GM19328 (cell line): ENCODE measurements around the gene SLC22A23.

Experiments used
- ATAC-seq: cut with Tn5 transposase; IDR thresholded peaks from one replicate; pipeline ENCODE4 v1.9.1; 2021; ENCODE audit warnings: mild to moderate bottlenecking, moderate library complexity; ENCODE audit not compliant: unreplicated experiment

Gene SLC22A23

GRCh38 chr6:3446184-3446583 lies 10.7 kb downstream of the SLC22A23 start:
- no peak for ATAC-seq

- no peak for ATAC-seq
Observed at GRCh38 chr6:3444276-3445088, 12.4 kb downstream of the SLC22A23 start.

GRCh38 chr6:3443221-3443515 lies 13.7 kb downstream of the SLC22A23 start:
- no peak for ATAC-seq

GRCh38 chr6:3442431-3443220 lies 14.2 kb downstream of the SLC22A23 start:
- ATAC-seq = no peak

GRCh38 chr6:3440911-3441310 lies 15.9 kb downstream of the SLC22A23 start:
- no peak for ATAC-seq

- no peak for ATAC-seq
Observed at GRCh38 chr6:3439961-3440360, 16.9 kb downstream of the SLC22A23 start.

- ATAC-seq = no peak
Observed at GRCh38 chr6:3438190-3439167, 18.4 kb downstream of the SLC22A23 start.

GRCh38 chr6:3433005-3433404 lies 23.8 kb downstream of the SLC22A23 start:
- ATAC-seq = no peak

GRCh38 chr6:3432416-3432815 lies 24.4 kb downstream of the SLC22A23 start:
- no peak for ATAC-seq

- ATAC-seq = no peak
Observed at GRCh38 chr6:3431994-3432393, 24.9 kb downstream of the SLC22A23 start.

GRCh38 chr6:3429211-3429610 lies 27.6 kb downstream of the SLC22A23 start:
- ATAC-seq = no peak

- no peak for ATAC-seq
Observed at GRCh38 chr6:3428700-3429099, 28.1 kb downstream of the SLC22A23 start.

GRCh38 chr6:3428247-3428646 lies 28.6 kb downstream of the SLC22A23 start:
- no peak for ATAC-seq

- no peak for ATAC-seq
Observed at GRCh38 chr6:3427687-3428085, 29.2 kb downstream of the SLC22A23 start.

- no peak for ATAC-seq
Observed at GRCh38 chr6:3426927-3427686, 29.7 kb downstream of the SLC22A23 start.

GRCh38 chr6:3426091-3426926 lies 30.5 kb downstream of the SLC22A23 start:
- no peak for ATAC-seq

- no peak for ATAC-seq
Observed at GRCh38 chr6:3425574-3425973, 31.3 kb downstream of the SLC22A23 start.

GRCh38 chr6:3424185-3424927 lies 32.5 kb downstream of the SLC22A23 start:
- no peak for ATAC-seq
